ENCODE measurements around the gene CD180. TPM values are rescaled to one million over a fixed set of nuclear protein-coding genes. Genes with fewer than 3 reads are reported as not detected.

CD180 gene
- total RNA-seq, 2 experiments from 2014 or later: 0.08 TPM; not detected in 1

DNA sequence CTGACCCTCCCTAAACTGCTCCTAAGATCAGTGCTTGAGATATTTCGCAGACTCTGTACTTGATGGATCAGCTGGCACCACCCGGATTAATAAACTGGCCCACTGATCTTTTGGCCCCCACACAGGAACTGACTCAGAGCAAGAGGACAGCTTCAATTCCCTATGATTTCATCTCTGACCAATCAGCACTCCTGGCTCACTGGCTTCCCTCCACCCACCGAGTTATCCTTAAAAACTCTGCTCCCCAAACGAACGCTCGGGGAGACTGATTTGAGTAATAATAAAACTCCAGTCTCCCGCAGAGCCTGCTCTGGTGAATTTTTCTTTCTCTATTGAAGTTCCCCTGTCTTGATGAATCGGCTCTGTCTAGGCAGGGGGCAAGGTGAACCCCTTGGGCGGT, 36.5 kb upstream of the CD180 start:
- ATAC-seq (ENCODE audit: poor library complexity) (no peak), DNase-seq (no peak)
- no peak overlapping the region for H3K27ac ChIP-seq (ENCODE audit: low read depth in 1 of 2, low read length in 2 of 2)
- Mint-ChIP-seq H3K27ac (no peak overlapping the region), H3K9me3 (no peaks in the 10 kb centered on the region), H3K36me3 (ENCODE audit: low read depth) (no peaks in the 10 kb centered on the region), H3K4me1 (ENCODE audit: low read depth) (no peaks in the 10 kb centered on the region), H3K27me3 (no peaks in the 10 kb centered on the region), H3K4me3 (no peak overlapping the region)
- no peaks in the 10 kb centered on the region for H3K36me3 ChIP-seq (ENCODE audit: insufficient read depth, low read length)
- CTCF ChIA-PET: interaction anchor here (0.8 kb wide), 1 partner anchor 67 kb away, joined by 3 read pairs; no protein-coding TSS in a partner anchor
- H3K4me1 ChIP-seq (ENCODE audit: insufficient read depth, low read length): no peaks in the 10 kb centered on the region
- POLR2A ChIA-PET: interaction anchor here (0.8 kb wide), 1 partner anchor 10 kb away, joined by 3 read pairs; no protein-coding TSS in a partner anchor
- H3K4me3 ChIP-seq (ENCODE audit: low read length): no peak overlapping the region
- no peaks in the 10 kb centered on the region for H3K9me3 ChIP-seq (ENCODE audit: control insufficient read depth in 1 of 2, insufficient read depth in 1 of 2, low read length in 2 of 2)
- TF ChIP-seq, protein P1, sequence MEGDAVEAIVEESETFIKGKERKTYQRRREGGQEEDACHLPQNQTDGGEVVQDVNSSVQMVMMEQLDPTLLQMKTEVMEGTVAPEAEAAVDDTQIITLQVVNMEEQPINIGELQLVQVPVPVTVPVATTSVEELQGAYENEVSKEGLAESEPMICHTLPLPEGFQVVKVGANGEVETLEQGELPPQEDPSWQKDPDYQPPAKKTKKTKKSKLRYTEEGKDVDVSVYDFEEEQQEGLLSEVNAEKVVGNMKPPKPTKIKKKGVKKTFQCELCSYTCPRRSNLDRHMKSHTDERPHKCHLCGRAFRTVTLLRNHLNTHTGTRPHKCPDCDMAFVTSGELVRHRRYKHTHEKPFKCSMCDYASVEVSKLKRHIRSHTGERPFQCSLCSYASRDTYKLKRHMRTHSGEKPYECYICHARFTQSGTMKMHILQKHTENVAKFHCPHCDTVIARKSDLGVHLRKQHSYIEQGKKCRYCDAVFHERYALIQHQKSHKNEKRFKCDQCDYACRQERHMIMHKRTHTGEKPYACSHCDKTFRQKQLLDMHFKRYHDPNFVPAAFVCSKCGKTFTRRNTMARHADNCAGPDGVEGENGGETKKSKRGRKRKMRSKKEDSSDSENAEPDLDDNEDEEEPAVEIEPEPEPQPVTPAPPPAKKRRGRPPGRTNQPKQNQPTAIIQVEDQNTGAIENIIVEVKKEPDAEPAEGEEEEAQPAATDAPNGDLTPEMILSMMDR (IDR thresholded peaks at IDR 0.05): no peak
- H3K27me3 ChIP-seq (ENCODE audit: control insufficient read depth in 1 of 2, insufficient read depth in 2 of 2, low read length in 2 of 2): no peaks in the 10 kb centered on the region
- intact Hi-C loops (cut with DNase I, micrococcal nuclease): no loop called here

DNA sequence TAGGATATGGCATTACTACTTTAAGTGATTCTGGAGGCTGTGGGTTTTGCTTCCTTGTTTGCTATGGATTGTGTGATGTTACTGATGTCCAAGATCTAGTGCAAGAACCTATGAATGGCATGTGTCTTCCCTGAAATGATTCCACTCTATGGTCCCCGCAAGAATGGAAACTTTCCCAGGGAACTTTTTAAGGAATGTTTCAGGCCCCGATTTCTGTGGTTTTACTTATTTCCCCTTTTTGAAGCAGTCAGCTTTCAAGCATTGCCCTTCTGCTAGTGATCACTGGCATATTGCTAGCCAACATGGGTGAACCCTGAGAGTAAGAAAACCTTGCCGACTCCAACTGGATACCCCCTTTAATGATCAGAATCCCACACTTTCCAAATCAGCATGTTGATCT, 26.6 kb upstream of the CD180 start:
- no peaks in the 10 kb centered on the region for H3K27me3 Mint-ChIP-seq
- no peaks in the 10 kb centered on the region for H3K36me3 Mint-ChIP-seq (ENCODE audit: low read depth)
- H3K4me3 Mint-ChIP-seq: no peak overlapping the region
- ChIA-PET POLR2A (interaction anchor here (0.6 to 1.0 kb wide), 3 partner anchors 9 to 15 kb away, joined by 3 read pairs; no protein-coding TSS in a partner anchor), CTCF (interaction anchor here (3.9 kb wide), 1 partner anchor 14 kb away, joined by 12 read pairs; no protein-coding TSS in a partner anchor)
- H3K36me3 ChIP-seq (ENCODE audit: insufficient read depth, low read length): no peaks in the 10 kb centered on the region
- no peaks in the 10 kb centered on the region for H3K27me3 ChIP-seq (ENCODE audit: control insufficient read depth in 1 of 2, insufficient read depth in 2 of 2, low read length in 2 of 2)
- no peak for ATAC-seq (ENCODE audit: poor library complexity)
- TF ChIP-seq, protein P1 (IDR thresholded peaks at IDR 0.05): no peak
- intact Hi-C loops (cut with DNase I, micrococcal nuclease): no loop called here
- H3K4me3 ChIP-seq (ENCODE audit: low read length): no peak overlapping the region
- H3K27ac ChIP-seq (ENCODE audit: low read depth in 1 of 2, low read length in 2 of 2): no peak overlapping the region
- no peaks in the 10 kb centered on the region for H3K9me3 ChIP-seq (ENCODE audit: control insufficient read depth in 1 of 2, insufficient read depth in 1 of 2, low read length in 2 of 2)
- H3K27ac Mint-ChIP-seq: peak overlapping the region; percentile 93
- no peak for DNase-seq
- H3K4me1 Mint-ChIP-seq (ENCODE audit: low read depth): peaks cover 52% of the 10 kb centered on the region
- peaks cover 2% of the 10 kb centered on the region for H3K9me3 Mint-ChIP-seq
- H3K4me1 ChIP-seq (ENCODE audit: insufficient read depth, low read length): peaks cover 52% of the 10 kb centered on the region

DNA sequence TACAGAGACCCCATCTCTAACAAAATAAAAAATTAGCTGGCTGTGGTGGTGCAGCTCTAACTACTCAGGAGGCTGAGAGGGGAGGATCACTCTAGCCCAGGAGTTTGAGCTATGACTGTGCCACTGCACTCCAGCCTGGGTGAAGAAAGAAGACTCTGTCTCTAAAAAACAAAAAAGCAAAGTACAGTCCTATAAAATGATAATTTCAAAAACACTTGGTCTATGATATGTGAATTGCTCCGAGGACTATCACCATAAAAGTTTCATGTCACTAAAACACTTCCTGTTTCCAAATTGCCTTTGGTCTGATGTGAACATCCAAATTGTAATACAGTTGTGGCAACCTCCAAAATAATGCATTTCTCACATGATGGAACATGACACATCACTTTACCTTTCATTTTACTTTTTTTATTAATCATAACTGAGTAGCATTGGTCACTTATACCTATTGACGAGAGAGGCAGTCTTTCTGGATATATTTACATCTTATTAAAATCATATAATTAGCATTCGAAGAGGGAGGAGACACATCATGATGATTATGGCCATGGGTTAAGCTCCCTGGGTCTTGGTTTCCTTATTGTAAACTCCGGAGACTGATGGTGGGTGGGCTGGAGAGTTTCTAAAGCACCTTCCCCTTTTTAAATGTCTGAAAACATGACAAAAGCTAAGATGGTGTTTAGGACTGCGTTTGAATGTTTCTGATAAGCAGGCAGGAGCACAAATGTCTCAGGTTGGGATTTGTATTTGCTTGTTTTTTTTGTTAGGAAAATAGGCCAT, 25.8 kb upstream of the CD180 start:
- ATAC-seq (ENCODE audit: poor library complexity) (peak; percentile 28), DNase-seq (peak in 1 of 14 experiments; percentile 19)
- no peaks in the 10 kb centered on the region for H3K27me3 Mint-ChIP-seq
- TF ChIP-seq, protein P1 (IDR thresholded peaks at IDR 0.05): no peak
- H3K9me3 ChIP-seq (ENCODE audit: control insufficient read depth in 1 of 2, insufficient read depth in 1 of 2, low read length in 2 of 2): no peaks in the 10 kb centered on the region
- H3K36me3 ChIP-seq (ENCODE audit: insufficient read depth, low read length): no peaks in the 10 kb centered on the region
- peak overlapping the region; percentile 30 to 33 for H3K27ac ChIP-seq (ENCODE audit: low read depth in 1 of 2, low read length in 2 of 2)
- intact Hi-C loops (cut with DNase I, micrococcal nuclease): no loop called here
- POLR2A ChIA-PET: interaction anchor here (0.7 to 1.9 kb wide), 8 partner anchors 9 to 1024 kb away, joined by 3 to 10 read pairs (median 4); no protein-coding TSS in a partner anchor
- peak overlapping the region; percentile 93 for H3K27ac Mint-ChIP-seq
- H3K4me1 ChIP-seq (ENCODE audit: insufficient read depth, low read length): peaks cover 60% of the 10 kb centered on the region
- H3K4me3 ChIP-seq (ENCODE audit: low read length): no peak overlapping the region
- H3K9me3 Mint-ChIP-seq: peaks cover 2% of the 10 kb centered on the region
- peak overlapping the region; percentile 81 for H3K4me3 Mint-ChIP-seq
- CTCF ChIA-PET: interaction anchor here (0.9 to 3.9 kb wide), 3 partner anchors 13 to 66 kb away, joined by 3 to 12 read pairs (median 6); no protein-coding TSS in a partner anchor
- peaks cover 60% of the 10 kb centered on the region for H3K4me1 Mint-ChIP-seq (ENCODE audit: low read depth)
- H3K27me3 ChIP-seq (ENCODE audit: control insufficient read depth in 1 of 2, insufficient read depth in 2 of 2, low read length in 2 of 2): no peaks in the 10 kb centered on the region
- no peaks in the 10 kb centered on the region for H3K36me3 Mint-ChIP-seq (ENCODE audit: low read depth)

Measured in CD4-positive, alpha-beta T cell (primary cell).